Activated CD4-positive, alpha-beta T cell treated with anti-CD3 and anti-CD28 coated beads, Interleukin-2, amount 50 U/mL, for 24 hours (primary cell): ENCODE data around the gene FAM110C.
"Not testable (repeated sequence)": the region's sequence is repeated elsewhere in the genome, so short reads cannot be mapped to it uniquely, and the experiment has no call there.

Source experiments
- DNase-seq, 2 donors: peaks; one replicate each; pipeline ENCODE4 v3.0.0-alpha.2; 2020; ENCODE audit warnings: low read depth in 1 of 2, low spot score in 1 of 2

Gene FAM110C

DNA sequence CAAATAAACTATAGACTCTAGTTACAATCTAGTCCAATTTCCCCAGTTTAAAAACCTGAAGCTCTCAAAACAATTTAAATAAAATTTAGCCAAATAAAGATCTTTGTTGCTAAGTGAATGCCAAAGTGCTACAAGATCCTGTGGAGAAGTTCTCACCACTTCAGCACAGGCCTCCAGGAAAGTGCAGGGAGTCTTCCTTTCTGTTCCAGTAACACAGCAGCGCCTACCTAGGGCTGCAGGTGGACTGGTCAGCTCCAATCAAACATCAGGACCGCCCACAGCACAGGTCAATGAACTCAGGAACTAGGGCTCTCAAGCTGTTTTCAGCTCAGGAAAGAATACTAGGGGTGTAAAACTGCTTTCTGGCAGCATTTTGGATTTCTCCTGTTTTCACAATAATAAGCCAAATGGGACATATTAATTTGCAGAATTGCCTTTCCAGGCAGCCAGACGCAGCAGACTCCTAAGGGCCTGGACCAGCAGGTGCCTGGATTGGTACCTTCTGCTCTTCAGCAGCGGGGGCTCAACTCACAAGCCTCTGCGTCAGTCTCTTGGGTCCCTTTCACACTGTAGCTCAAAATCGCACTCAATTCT, 1.5 kb downstream of the FAM110C start:
- DNase-seq = no peak

DNA sequence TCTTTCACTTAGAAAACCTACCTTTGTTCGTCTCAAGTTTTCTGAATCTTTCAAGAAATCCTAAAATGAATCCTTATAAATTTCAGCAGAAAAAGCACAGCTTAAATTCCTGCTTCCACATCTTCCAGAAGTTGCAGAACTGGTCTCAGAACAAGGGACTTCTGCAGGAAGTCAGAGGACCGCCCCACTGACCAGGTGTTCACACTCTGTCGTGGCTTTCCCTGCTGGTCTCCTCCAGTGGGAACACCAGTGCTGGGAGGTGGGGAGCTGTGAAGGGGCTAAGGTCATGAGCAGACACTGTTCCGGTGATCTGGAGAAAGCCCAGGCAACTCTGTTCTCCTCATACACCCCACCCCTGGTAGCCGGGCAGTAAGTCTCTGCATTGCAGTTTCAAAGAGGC, 3.5 kb downstream of the FAM110C start:
- DNase-seq = no peak

DNA sequence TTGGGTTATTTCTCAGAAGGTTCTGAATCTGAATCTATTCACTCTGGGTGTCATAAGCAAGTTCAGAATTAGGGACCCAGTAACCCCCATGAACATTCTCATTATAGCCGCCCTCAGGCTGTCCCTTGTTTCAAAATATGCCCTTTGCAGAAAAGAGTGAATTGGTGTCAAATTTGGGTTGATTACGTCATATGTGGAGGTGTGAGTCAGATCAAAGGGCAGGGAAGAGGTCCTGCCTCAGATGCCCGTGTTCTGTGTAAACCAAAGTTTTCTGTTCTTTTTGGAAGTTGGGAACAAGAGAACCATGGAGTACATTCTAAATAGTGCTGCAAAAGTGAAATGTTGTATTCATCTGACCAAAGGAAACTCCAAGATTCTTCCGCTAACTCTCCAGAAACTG, 5.8 kb downstream of the FAM110C start:
- no peak for DNase-seq

DNA sequence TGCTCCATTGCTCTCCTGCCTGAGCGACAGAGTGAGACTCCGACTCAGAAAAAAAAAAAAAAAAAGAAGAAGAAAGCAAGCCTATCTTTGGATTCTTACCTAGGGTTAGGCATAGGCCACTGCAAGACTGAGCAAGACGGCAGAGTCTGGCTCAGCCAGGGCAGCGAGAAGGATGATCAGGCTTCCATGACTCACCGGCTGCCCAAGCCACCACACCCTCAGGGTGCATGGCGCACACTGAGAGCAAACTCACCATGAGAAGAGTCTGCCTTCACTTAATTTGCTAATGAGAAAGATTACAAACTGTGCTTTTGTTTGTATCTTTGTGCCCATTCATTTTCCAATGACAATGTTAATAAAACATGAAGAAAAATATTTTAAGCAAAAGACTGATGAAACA, 8.2 kb downstream of the FAM110C start:
- no peak for DNase-seq

DNA sequence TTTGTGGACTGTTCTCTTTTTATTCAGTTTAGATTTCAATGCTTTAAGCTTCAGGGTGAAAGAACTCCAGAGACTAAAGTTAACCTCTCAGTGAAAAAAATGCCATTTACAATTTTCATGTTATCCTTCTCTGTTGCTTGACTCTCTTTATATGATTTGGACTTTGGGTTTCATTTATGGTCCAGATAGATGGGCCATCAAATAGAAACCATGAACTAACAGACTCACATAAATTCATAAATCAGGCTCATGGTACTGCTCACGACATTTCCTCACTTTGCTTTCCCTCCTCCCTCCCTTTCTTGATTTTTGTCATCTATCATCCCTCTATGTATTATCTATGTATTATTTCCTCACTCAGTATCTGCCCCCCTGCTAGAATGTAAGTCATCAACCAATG, 10.0 kb downstream of the FAM110C start:
- DNase-seq = no peak

DNA sequence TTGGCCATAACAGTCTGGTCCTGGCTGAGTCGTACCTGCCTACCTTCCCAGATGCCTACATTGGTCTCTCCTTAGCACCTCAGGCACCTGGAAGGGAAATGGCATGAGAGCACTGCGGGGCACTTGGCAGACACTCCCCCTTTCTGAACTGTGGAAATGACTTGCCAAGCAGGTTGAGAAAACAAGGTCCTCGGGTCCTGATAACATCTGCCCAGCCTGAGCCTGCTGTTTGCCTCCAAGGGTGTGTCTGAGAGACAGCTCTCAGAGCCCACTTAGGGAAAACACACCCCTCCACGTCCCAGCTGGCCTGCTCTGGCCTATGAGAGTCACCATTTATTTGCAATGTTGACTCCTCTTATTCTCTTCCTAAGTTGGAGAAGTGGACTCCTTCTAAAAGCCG, 10.5 kb downstream of the FAM110C start:
- no peak for DNase-seq

DNA sequence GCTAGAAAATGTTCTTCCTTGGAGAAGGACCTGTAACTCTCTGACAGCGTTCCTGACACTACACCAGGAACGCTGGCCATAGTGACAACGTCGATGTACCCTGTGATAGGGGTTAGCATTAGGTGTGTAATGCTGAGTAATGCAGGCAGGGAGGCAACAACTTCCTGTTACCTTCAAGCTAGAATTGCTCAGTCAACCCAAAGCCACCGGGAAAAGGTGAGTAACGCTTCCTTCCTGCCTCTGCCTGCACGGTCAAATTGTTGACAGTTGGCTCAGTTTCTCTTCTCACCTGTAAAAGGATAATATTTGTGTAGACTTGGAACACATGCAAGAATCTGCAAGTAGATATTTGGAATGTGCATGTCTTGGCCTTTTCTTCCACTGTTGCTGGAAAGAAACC, 12.7 kb downstream of the FAM110C start:
- DNase-seq = peak in 1 of 2 donors; percentile 46

DNA sequence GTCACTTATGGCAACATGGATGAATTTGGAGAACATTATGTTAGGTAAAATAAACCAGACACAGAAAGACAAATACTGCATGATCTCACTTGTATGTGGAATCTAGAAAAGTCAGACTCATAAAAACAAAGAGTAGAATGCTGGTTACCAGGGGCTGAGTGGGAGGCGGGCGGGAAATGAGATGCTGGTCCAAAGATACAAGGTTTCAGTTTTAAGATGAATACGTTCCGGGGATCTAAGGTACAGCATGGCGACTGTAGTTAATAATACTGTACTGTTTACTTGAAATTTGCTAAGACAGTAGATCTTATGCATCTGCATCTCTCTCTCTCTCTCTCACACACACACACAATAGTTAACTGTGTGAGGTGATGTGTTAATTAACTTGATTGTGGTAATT, 14.2 kb downstream of the FAM110C start:
- DNase-seq = no peak

DNA sequence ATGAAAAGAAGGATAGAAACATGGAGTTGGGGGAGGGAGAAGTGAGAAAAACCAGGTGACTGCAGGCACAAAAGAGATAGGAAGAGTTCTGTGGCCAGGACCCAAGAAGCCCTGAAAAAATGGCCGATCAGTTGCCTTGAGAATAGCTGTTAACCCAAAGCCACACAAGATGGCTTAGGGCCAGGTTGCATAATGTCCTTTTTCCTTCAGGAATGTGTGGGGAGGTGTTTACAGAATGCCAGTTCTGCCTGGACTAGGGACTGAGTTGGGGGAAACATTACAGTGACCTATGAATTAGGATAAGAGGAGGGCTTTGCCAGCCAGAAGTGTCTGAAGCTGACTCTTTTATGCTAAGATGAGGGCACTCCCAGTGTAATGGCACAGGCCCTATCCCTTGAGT, 17.1 kb downstream of the FAM110C start:
- DNase-seq = no peak

DNA sequence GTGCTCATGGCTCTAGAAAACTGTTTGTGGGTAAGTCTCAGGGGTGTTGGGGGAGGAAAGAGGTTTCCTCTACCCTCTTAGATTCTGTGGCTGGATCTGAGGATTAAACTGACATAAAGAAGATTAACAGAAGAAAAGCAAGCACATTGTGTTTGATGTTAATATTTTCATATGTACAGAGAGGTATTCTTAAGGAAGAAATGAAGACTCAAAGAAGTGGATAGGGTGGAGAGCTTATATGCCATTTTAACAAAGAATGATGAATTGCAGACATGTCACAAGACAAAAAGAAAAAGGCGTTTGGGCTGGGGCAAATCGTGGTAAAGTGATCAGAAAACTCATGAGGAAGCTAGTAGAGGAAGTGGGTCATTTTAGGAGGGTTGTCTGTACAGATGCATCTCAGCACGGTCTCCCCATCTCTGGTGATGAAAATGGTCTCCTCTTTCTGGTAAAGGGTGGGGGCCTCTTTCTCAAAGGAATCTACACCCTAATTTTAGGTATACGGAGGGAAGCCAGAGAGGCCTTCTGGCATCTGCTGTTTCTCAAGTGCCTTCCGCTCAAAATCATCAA, 17.8 kb downstream of the FAM110C start:
- no peak for DNase-seq

DNA sequence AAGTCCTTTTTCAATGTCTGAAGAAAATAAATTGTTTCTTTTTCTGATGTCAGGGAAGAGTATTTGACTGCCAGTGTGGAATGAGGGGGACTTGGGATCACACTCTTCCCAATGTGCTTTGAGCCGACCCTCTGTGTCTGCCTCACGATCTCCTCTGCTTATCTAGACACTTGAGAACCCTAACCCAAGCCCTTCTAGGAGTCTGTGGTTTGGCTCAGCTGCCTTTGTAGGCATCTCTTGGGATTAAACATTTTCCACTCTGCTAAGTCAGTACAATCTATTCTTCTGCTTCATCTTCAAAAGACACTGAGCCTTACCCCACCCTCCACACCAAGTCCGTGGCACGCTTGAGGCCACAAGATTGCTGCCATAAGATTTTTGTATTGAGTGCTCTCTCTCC, 19.4 kb downstream of the FAM110C start:
- no peak for DNase-seq

DNA sequence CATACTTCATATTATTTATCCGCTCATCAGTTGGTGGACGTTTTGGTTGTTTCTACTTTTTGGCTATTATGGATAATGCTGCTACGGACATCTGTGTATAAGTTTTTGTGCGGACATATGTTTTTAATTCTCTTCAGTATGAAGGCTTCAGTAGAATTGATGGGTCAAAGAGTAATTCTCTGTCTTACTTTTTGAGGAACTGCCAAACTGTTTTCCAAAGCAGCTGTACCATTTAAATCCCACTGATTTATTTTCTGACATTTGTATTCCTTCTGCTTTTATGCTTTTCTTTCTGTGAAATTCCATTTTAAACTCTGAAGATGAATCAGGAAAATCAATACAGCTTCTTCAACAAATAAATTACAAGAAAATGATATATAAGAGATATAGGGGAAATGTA, 20.8 kb downstream of the FAM110C start:
- DNase-seq = no peak

DNA sequence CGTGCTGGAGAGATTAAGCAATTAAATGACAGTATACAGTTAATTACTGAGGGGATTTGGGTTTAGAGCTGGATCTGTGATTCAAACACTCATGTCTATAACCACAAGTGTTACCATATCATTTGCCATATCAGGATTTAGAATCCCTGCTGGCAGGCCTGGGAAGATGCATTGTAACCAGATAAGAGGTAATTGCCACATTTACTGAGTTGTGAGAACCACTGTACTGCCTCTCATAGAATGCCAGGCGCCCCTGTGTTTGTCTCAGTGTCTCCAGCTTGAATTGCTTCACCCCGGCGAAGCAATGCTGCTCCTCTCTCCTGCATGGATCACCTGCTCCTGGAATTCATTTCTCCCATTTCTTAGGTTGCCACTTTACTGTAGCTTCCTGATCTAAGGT, 21.7 kb downstream of the FAM110C start:
- DNase-seq = not testable (repeated sequence)

DNA sequence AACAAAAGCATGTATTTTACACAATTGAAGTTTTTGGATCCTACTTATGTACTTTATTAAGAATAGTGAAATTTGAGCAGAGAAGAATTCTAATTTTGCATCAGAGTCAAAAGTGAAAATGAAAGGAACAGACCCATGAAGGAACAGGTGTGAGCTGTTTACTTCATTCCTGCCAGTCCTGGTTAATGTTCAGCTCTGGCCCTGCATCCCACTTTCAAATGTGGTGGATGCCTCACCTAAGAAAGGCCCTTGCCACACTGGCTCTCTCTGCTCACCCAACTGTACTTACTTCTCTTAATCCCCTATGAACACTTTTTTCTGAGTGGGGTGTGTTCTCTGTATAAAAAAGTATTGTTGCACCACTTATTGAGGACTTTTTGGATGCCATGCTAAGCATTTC, 22.2 kb downstream of the FAM110C start:
- no peak for DNase-seq

DNA sequence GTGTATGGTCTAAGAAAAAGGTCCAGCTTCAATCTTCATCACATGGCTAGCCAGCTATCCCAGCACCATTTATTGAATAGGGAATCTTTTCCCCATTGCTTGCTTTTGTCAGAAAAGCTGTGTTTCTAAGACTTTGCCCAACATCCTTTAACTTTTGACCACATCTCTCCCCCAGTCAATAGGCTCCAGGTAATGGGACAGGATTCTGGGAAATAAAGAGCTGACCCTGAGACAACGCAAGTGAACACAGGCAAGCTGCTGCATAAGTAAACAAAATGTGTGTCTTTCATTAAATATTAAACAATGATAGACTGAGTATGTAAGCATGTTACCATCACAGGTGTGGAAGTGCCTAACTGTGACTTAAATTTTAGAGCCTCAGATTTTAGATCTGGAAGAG, 23.0 kb downstream of the FAM110C start:
- DNase-seq = no peak

DNA sequence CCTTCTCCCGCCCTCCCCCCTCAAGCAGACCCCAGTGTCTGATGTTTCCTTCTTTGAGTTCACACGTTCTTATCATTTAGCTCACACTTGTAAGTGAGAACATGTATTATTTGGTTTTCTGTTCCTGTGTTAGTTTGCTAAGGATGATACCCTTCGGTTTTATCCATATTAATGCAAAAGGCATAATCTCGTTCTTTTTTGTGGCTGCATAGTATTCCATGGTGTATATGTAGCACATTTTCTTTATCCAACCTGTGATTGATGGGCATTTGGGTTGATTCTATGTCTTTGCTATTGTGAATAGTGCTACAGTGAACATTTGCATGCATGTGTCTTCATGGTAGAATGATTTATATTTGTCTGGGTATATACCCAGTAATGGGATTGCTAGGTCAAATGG, 24.1 kb downstream of the FAM110C start:
- DNase-seq = not testable (repeated sequence)

DNA sequence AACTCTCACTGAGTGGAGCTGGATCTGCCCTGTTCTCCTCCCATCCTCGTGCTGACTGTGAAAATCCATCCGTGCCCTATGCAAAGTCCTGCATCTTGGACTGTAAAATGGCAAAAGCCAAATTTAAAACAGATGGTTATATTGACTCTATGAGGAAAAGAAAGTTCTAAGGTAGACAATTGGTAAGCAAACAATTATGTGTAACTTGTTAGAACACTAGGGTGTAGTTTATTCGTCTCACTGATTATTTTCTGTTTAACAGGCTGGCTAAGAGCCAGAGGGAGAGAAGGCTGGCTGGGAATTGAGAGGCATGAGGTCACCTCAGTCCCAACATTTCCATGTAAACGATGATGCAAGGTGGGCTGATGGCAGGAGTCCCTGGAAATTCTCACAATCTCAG, 26.0 kb downstream of the FAM110C start:
- DNase-seq = not testable (repeated sequence)

DNA sequence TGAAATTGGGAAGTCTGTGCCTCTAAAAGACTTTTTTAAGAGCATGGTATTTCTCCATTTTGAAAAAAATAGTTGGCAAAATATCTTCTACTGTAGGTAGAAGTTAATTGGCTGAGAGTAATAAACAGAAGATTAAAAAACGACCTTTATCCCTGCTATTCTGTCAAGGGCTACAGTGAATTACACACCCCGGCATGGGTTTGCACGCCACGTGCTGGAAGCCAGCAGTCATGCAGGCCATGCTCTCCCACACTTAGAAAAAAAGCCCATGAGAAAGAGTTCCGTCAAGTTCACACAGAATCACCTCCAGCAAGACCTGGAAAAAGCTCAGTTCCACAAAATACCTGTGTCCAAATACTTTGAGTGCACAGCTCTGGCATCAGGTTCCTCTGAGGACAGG, 26.8 kb downstream of the FAM110C start:
- DNase-seq = no peak

DNA sequence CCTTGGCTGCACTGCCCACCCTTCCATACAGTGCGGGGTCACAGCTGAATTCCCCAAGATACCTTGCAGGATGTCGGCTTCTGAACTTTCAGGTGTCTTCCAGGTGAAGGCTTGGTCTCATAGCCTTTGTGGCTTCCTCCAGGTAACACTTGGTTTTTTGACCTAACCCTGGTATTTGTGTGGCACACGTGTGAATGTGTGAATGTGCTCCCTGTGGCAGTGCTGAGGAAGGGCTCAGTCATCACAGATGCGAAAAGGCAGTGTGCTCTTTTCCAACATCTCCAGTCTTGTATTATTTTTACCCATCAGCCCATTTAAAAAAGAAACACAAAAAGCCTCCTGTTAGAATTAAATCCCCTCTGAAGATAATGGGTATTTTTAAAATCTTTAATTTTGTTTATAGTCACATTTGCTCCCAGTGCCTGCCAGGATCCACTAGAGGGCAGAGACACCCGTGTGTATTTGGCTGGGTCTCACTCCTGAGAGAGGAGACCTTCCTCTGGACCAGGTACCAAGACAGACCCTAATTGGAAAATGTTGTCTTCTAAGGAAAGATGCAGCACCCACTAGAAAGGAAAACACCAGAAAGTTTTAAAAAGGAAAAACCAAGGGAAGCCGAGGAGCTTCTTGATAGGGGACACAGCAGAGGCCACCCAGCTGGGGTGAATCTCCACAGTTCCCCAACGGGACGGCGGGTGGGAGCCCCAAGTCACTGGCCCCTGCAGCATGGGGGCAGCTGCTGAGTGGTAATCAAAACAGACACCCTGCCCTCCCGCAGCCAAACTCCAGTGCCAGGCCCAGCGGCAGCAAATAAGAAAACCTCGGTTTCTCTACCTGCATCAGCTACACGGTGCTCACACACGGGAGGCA, 27.7 kb downstream of the FAM110C start:
- DNase-seq = no peak

DNA sequence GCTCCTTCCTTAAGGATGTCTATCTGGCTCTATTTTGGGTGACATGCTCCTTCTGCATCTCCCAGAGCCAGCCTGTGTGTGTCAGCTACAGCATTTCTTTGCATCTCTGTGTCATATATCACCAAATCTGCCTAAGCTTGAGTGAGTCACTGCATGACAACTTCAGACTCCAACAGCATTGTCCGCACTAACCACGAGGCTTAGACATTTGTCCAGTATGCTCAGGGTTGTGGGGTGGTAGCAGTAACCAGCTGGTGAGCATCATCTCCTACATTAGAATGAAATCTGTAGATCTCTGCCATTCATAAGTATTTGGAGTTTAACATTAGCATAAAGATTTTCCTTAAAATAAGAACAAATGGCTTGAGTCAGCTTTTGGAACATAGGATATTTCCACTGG, 30.4 kb downstream of the FAM110C start:
- DNase-seq = not testable (repeated sequence)

DNA sequence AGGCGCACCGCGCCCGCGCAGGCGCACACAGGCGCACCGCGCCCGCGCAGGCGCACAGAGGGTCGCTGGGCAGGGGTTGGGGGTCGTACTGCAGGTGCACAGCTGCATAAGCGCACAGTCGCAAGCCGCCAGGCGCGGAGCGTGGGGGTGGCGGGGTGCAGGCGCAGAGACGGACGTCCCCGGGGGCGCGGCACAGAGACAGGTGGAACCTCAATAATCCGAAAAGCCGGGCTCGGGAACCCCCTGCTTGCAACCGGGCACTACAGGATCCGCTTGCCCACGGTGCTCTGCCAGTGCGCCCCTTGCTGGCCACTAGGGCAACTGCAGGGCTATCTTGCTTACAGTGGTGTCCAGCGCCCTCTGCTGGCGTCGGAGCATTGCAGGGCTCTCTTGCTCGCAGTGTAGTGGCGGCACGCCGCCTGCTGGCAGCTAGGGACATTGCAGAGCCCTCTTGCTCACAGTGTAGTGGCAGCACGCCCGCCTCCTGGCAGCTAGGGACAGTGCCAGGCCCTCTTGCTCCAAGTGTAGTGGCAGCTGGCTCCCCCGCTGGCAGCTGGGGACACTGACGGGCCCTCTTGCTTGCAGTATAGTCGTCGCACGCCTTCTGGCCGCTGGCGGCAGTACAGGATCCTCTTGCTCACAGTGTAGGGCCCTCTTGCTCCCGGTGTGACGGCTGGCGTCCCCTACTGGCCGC, 34.9 kb downstream of the FAM110C start:
- DNase-seq = peak in 1 of 2 donors; percentile 54
